ENCODE results near the gene TBX15.

GRCh38 chr1:118918230-118918939, 69.8 kb downstream of the TBX15 start:
- TF ChIP-seq CTCF (IDR thresholded peaks at IDR 0.05; ENCODE audit: low read depth, low read length, poor library complexity, severe bottlenecking) (no peak), EZH2phosphoT487 (IDR thresholded peaks at IDR 0.05; ENCODE audit: borderline replicate concordance, low read length) (no peak)
